Karpas-422 (cell line): ENCODE data around the gene HOXA13. TPM values are rescaled to one million over a fixed set of nuclear protein-coding genes. Genes with fewer than 3 reads are reported as not detected.

Experiments
- DNase-seq: peaks from one replicate; pipeline ENCODE4 v3.0.0-alpha.2; 2015
- H2AFZ ChIP-seq: fragments of 200-600 bp; sonication (generic); 2 replicates; pipeline ENCODE4 v1.6.1; 2014; ENCODE audit warnings: antibody characterized with exemption, low read length, mixed read lengths
- H3K27ac ChIP-seq: fragments of 200-600 bp; sonication (generic); 2 replicates; pipeline ENCODE4 v1.5.1; 2014; ENCODE audit warnings: mild to moderate bottlenecking, low read length, moderate library complexity
- H3K27me3 ChIP-seq: fragments of 200-600 bp; sonication (generic); 2 replicates; pipeline ENCODE4 v1.6.1; 2014; ENCODE audit warnings: low read length, mixed read lengths
- H3K36me3 ChIP-seq: fragments of 200-600 bp; sonication (generic); 2 replicates; pipeline ENCODE4 v1.6.1; 2014; ENCODE audit warnings: low read length, mixed read lengths; ENCODE audit not compliant: insufficient read depth
- H3K4me1 ChIP-seq: fragments of 200-600 bp; sonication (generic); 2 replicates; pipeline ENCODE4 v1.6.1; 2014; ENCODE audit warnings: mild to moderate bottlenecking, low read length, mixed read lengths
- H3K4me2 ChIP-seq: fragments of 200-600 bp; sonication (generic); 2 replicates; pipeline ENCODE4 v1.6.1; 2014; ENCODE audit warnings: low read length, low read depth, mild to moderate bottlenecking; ENCODE audit not compliant: poor library complexity, severe bottlenecking
- H3K4me3 ChIP-seq: fragments of 200-600 bp; sonication (generic); 2 replicates; pipeline ENCODE4 v1.5.1; 2014; ENCODE audit warnings: mild to moderate bottlenecking, antibody characterized with exemption, low read length, mixed read lengths
- H3K79me2 ChIP-seq: fragments of 200-600 bp; sonication (generic); 2 replicates; pipeline ENCODE4 v1.6.1; 2014; ENCODE audit warnings: mild to moderate bottlenecking, low read length, mixed read lengths
- H3K9ac ChIP-seq: fragments of 200-600 bp; sonication (generic); 2 replicates; pipeline ENCODE4 v1.6.0; 2014; ENCODE audit warnings: low read length
- H3K9me2 ChIP-seq: fragments of 200-600 bp; sonication (generic), shearing (Covaris generic); replicated peaks from 2 replicates; pipeline ENCODE4 v1.6.0; 2014; ENCODE audit warnings: mild to moderate bottlenecking, low read length, moderate library complexity; ENCODE audit not compliant: insufficient read depth
- H3K9me3 ChIP-seq: fragments of 300-700, 200-600 bp; sonication (generic); 2 replicates; pipeline ENCODE4 v1.6.1; 2014; ENCODE audit warnings: low read length, mixed read lengths
- H4K20me1 ChIP-seq: fragments of 200-600 bp; sonication (generic); 2 replicates; pipeline ENCODE4 v1.6.1; 2014; ENCODE audit warnings: mild to moderate bottlenecking, antibody characterized with exemption, low read length, low read depth; ENCODE audit not compliant: insufficient read depth
- total RNA-seq: library from RNA; depleted of rRNA; stranded (reverse); fragments of >200 nt; shearing (Covaris generic); gene quantifications from 2 replicates; pipeline ENCODE4 v1.2.3, GENCODE V29; 2014; ENCODE audit warnings: low replicate concordance

Gene HOXA13
- total RNA-seq, 1 experiment from 2014 or later: 0.07 TPM

- no peak overlapping the region for H3K4me3 ChIP-seq
- no peak overlapping the region for H2AFZ ChIP-seq
These were observed 7.9 kb downstream of the HOXA13 start for GRCh38 chr7:27191833-27192545.

GRCh38 chr7:27191161-27191731 is 8.6 kb downstream of the HOXA13 start:
- Histone ChIP-seq H3K4me2 (no peak overlapping the region), H3K27ac (no peak overlapping the region), H3K36me3 (no peaks in the 10 kb centered on the region), H3K4me1 (peaks cover under 1% of the 10 kb centered on the region; the same call in 1 of the 2 replicates), H2AFZ (no peak overlapping the region), H3K9me2 (no peaks in the 10 kb centered on the region), H3K9me3 (no peaks in the 10 kb centered on the region), H3K27me3 (no peaks in the 10 kb centered on the region), H4K20me1 (no peaks in the 10 kb centered on the region), H3K79me2 (no peaks in the 10 kb centered on the region), H3K9ac (no peak overlapping the region), H3K4me3 (no peak overlapping the region)
- DNase-seq: no peak

More at GRCh38 chr7:27191833-27192545, 7.9 kb downstream of the HOXA13 start:
- Histone ChIP-seq H3K79me2 (no peaks in the 10 kb centered on the region), H3K36me3 (no peaks in the 10 kb centered on the region), H3K27me3 (no peaks in the 10 kb centered on the region), H3K9me3 (no peaks in the 10 kb centered on the region), H3K4me2 (no peak overlapping the region), H4K20me1 (no peaks in the 10 kb centered on the region), H3K27ac (no peak overlapping the region), H3K4me1 (peaks cover 2% of the 10 kb centered on the region; the same call in 1 of the 2 replicates), H3K9me2 (no peaks in the 10 kb centered on the region), H3K9ac (no peak overlapping the region)
- DNase-seq: no peak

- no peak overlapping the region for H3K4me2 ChIP-seq
- no peaks in the 10 kb centered on the region for H3K27me3 ChIP-seq
- no peak overlapping the region for H3K9ac ChIP-seq
- H3K79me2 ChIP-seq: no peaks in the 10 kb centered on the region
- H3K4me1 ChIP-seq: no peaks in the 10 kb centered on the region
- no peak overlapping the region for H3K27ac ChIP-seq
- no peak for DNase-seq
- no peaks in the 10 kb centered on the region for H3K36me3 ChIP-seq
- no peak overlapping the region for H3K4me3 ChIP-seq
- no peaks in the 10 kb centered on the region for H3K9me3 ChIP-seq
- H3K9me2 ChIP-seq: no peaks in the 10 kb centered on the region
- H4K20me1 ChIP-seq: no peaks in the 10 kb centered on the region
- no peak overlapping the region for H2AFZ ChIP-seq
These were observed 9.7 kb downstream of the HOXA13 start for GRCh38 chr7:27189997-27190748.

GRCh38 chr7:27189295-27189996 is 10.4 kb downstream of the HOXA13 start:
- H4K20me1 ChIP-seq: no peaks in the 10 kb centered on the region
- H3K9me3 ChIP-seq: no peaks in the 10 kb centered on the region
- no peaks in the 10 kb centered on the region for H3K27me3 ChIP-seq
- H3K4me1 ChIP-seq: no peaks in the 10 kb centered on the region
- no peak overlapping the region for H3K4me2 ChIP-seq
- no peak for DNase-seq
- H3K27ac ChIP-seq: no peak overlapping the region
- H3K9ac ChIP-seq: no peak overlapping the region
- no peaks in the 10 kb centered on the region for H3K79me2 ChIP-seq
- H3K4me3 ChIP-seq: no peak overlapping the region
- H3K9me2 ChIP-seq: no peaks in the 10 kb centered on the region
- no peaks in the 10 kb centered on the region for H3K36me3 ChIP-seq
- H2AFZ ChIP-seq: no peak overlapping the region

- no peaks in the 10 kb centered on the region for H4K20me1 ChIP-seq
- no peak overlapping the region for H3K4me2 ChIP-seq
- no peak overlapping the region for H3K4me3 ChIP-seq
- no peaks in the 10 kb centered on the region for H3K9me3 ChIP-seq
- no peaks in the 10 kb centered on the region for H3K9me2 ChIP-seq
- no peaks in the 10 kb centered on the region for H3K4me1 ChIP-seq
- no peak overlapping the region for H3K27ac ChIP-seq
- no peak overlapping the region for H3K9ac ChIP-seq
- H3K79me2 ChIP-seq: no peaks in the 10 kb centered on the region
- no peak overlapping the region for H2AFZ ChIP-seq
- H3K27me3 ChIP-seq: no peaks in the 10 kb centered on the region
- no peaks in the 10 kb centered on the region for H3K36me3 ChIP-seq
- no peak for DNase-seq
These were observed 11.3 kb downstream of the HOXA13 start for GRCh38 chr7:27188386-27189294.

GRCh38 chr7:27187475-27188385 is 12.2 kb downstream of the HOXA13 start:
- Histone ChIP-seq H3K27ac (no peak overlapping the region), H3K36me3 (no peaks in the 10 kb centered on the region), H3K79me2 (no peaks in the 10 kb centered on the region), H3K9ac (no peak overlapping the region), H3K4me1 (no peaks in the 10 kb centered on the region), H3K27me3 (no peaks in the 10 kb centered on the region), H3K4me3 (no peak overlapping the region), H2AFZ (no peak overlapping the region), H3K4me2 (no peak overlapping the region), H3K9me3 (no peaks in the 10 kb centered on the region), H3K9me2 (no peaks in the 10 kb centered on the region), H4K20me1 (no peaks in the 10 kb centered on the region)
- DNase-seq: no peak
